Spleen (tissue), 11 donors: Measurements from ENCODE around the gene THSD4. TPM values are rescaled to one million over a fixed set of nuclear protein-coding genes. Genes with fewer than 3 reads are reported as not detected.

ENCODE experiments used
- DNase-seq: peaks from one replicate; pipeline ENCODE4 v3.0.0-alpha.2; 2020
- H3K27ac ChIP-seq, 8 donors: fragments of 200-600 bp; sonication (generic) in 7 of 8; 1 replicate in 4 of 8; 2 replicates in 4 of 8; pipeline versions ENCODE4 v1.5.0 to v1.8.0; 2016 to 2021; ENCODE audit warnings: inconsistent platforms in 4 of 8, mild to moderate bottlenecking in 4 of 8, moderate library complexity in 1 of 8
- H3K27me3 ChIP-seq, 7 donors: fragments of 200-600 bp; sonication (generic) in 6 of 7; replicated peaks in 1 of 7; 1 replicate in 4 of 7; 2 replicates in 3 of 7; pipeline versions ENCODE4 v1.5.0 to v1.8.0; 2016 to 2021; ENCODE audit warnings: inconsistent platforms in 3 of 7, mild to moderate bottlenecking in 1 of 7
- H3K36me3 ChIP-seq, 6 donors: fragments of 200-600 bp; sonication (generic) in 5 of 6; 1 replicate in 4 of 6; 2 replicates in 2 of 6; pipeline versions ENCODE4 v1.5.0 to v1.8.0; 2016 to 2021; ENCODE audit warnings: inconsistent platforms in 2 of 6
- H3K4me1 ChIP-seq, 6 donors: fragments of 200-600 bp; sonication (generic) in 5 of 6; 1 replicate in 3 of 6; 2 replicates in 3 of 6; pipeline versions ENCODE4 v1.5.0 to v1.8.0; 2016 to 2021; ENCODE audit warnings: inconsistent platforms in 3 of 6
- H3K4me3 ChIP-seq, 8 donors: fragments of 200-600 bp; sonication (generic) in 7 of 8; 1 replicate in 4 of 8; 2 replicates in 4 of 8; pipeline versions ENCODE4 v1.5.0 to v1.8.0; 2016 to 2021; ENCODE audit warnings: inconsistent platforms in 4 of 8, mild to moderate bottlenecking in 4 of 8, moderate library complexity in 2 of 8
- H3K9me3 ChIP-seq, 8 donors: fragments of 200-600 bp; sonication (generic) in 7 of 8; 1 replicate in 4 of 8; 2 replicates in 4 of 8; pipeline versions ENCODE4 v1.5.0 to v1.8.0; 2016 to 2021; ENCODE audit warnings: inconsistent platforms in 4 of 8
- CTCF ChIP-seq, 11 experiments: fragments of 200-600 bp in 7 of 11; fragments of 450-650 bp in 4 of 11; sonication (generic) in 4 of 11; IDR thresholded peaks in 8 of 11; conservative IDR thresholded peaks in 3 of 11; 1 replicate in 7 of 11; 2 replicates in 4 of 11; pipeline versions ENCODE4 v1.4.0 to v1.8.0; 2016 to 2021; ENCODE audit warnings: antibody characterized with exemption in 11 of 11, inconsistent platforms in 4 of 11, mild to moderate bottlenecking in 1 of 11
- POLR2A ChIP-seq, 3 donors: fragments of 450-650 bp; IDR thresholded peaks; one replicate each; pipeline ENCODE4 v1.5.1; 2017; ENCODE audit warnings: antibody characterized with exemption in 3 of 3, mild to moderate bottlenecking in 1 of 3
- POLR2AphosphoS5 ChIP-seq, 3 donors: sonication (generic); formaldehyde crosslinking; IDR thresholded peaks; one replicate each; pipeline ENCODE4 v1.5.1; 2017; ENCODE audit warnings: antibody characterized with exemption in 3 of 3
- WGBS, 5 donors: extraction: QIAGEN DNeasy Blood & Tissue Kit in 3 of 5; methylation state at CpG; one replicate each; pipeline versions ENCODE4 v1.1.5 to v1.1.7; 2013 to 2018; 5-methylcytosine and 5-hydroxymethylcytosine counted together
- intact Hi-C: fragments of 100-400 bp; cut with DNase I; formaldehyde crosslinking; loops from one replicate; pipeline ENCODE4 v1.15.0; 2023; ENCODE audit warnings: low total_unique reads
- polyA plus RNA-seq, 3 donors: library from polyadenylated mRNA; stranded (reverse); fragments of 200-250 nt; gene quantifications; one replicate each; pipeline ENCODE4 v1.2.1, GENCODE V29; 2013
- total RNA-seq, 7 donors: library from RNA; depleted of rRNA in 3 of 7; stranded (reverse); fragments of >200 nt in 3 of 7; fragmentation: NEBNext Ultra II Directional in 4 of 7; extraction: Animal tissue kit (Norgen Biotek cat#: 25700) in 4 of 7; gene quantifications; one replicate each; pipeline versions ENCODE4 v1.1.0 to v1.2.1, GENCODE V29; 2016 to 2021
- donor health status: healthy with polysubstance abuse.
- donor health status: DM: no; HTN: no; CAD: no; lungs with moderate emphysema.
- donor health status: DM: no; HTN: no; CAD: no.
- donor health status: Bipolar disorder and iron deficiency.
- donor health status: healthy.
- donor health status: DM: no; HTN: no; CAD: no.
- donor health status: DM: yes; HTN: yes; CAD: no.

Gene THSD4
- total and polyA plus RNA-seq, 10 donors = 0.29 to 11.3 (median 3.4) TPM

DNA sequence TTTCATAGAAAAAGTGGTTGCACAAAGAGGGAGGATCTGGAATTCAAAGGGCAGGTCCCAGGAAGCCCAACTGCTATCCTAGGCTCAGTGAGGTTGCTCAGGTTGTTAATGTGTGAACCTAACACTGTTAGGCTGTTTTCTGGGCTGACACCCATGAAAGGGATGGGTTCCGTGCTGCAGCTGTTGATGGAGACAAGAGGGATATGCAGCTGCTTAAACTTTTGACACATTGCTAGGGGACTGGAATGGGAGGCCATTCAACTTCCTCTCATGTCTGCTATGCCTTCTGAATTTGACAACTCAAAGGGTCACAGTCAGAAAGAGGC lies 497.1 kb downstream of the THSD4 start:
- H3K27me3 ChIP-seq = peaks cover 0 to 3% (median 0%) of the 10 kb centered on the region in 7 donors
- H3K9me3 ChIP-seq = no peaks in the 10 kb centered on the region
- H3K4me1 ChIP-seq = no peaks in the 10 kb centered on the region
- no peak for TF ChIP-seq POLR2A (IDR thresholded peaks at IDR 0.05)
- no peak overlapping the region for H3K27ac ChIP-seq
- DNase-seq = no peak
- no peak overlapping the region for H3K4me3 ChIP-seq
- 69 to 89% (median 80%) methylated on average over 1 of the region's 1 CpG for WGBS, 5 donors
- no peaks in the 10 kb centered on the region for H3K36me3 ChIP-seq
- intact Hi-C loops = no loop called here

- H3K27ac ChIP-seq = no peak overlapping the region
- H3K27me3 ChIP-seq = peaks cover 0 to 3% (median 0%) of the 10 kb centered on the region in 7 donors
- no peak for DNase-seq
- no peaks in the 10 kb centered on the region for H3K4me1 ChIP-seq
- no peaks in the 10 kb centered on the region for H3K36me3 ChIP-seq
- intact Hi-C loops = no loop called here
- whole genome bisulfite sequencing, 5 donors = 89 to 97% (median 91%) methylated on average over 2 of the region's 2 CpGs
- TF ChIP-seq POLR2AphosphoS5 (IDR thresholded peaks at IDR 0.05) (no peak), POLR2A (IDR thresholded peaks at IDR 0.05) (no peak), CTCF (IDR thresholded peaks at IDR 0.05 in 8 of 11, conservative IDR thresholded peaks at IDR 0.05 in 3 of 11) (no peak)
- no peaks in the 10 kb centered on the region for H3K9me3 ChIP-seq
- no peak overlapping the region for H3K4me3 ChIP-seq
Observed at GRCh38 chr15:71612869-71613268, 497.6 kb downstream of the THSD4 start.

- Histone ChIP-seq H3K36me3 (no peaks in the 10 kb centered on the region), H3K27me3 (no peaks in the 10 kb centered on the region), H3K4me3 (no peak overlapping the region), H3K27ac (no peak overlapping the region), H3K4me1 (no peaks in the 10 kb centered on the region), H3K9me3 (no peaks in the 10 kb centered on the region)
- TF ChIP-seq POLR2AphosphoS5 (IDR thresholded peaks at IDR 0.05) = no peak
- TF ChIP-seq POLR2A (IDR thresholded peaks at IDR 0.05) = no peak
- no peak for TF ChIP-seq CTCF (IDR thresholded peaks at IDR 0.05 in 8 of 11, conservative IDR thresholded peaks at IDR 0.05 in 3 of 11)
- intact Hi-C loops = no loop called here
- DNase-seq = no peak
- 89 to 94% (median 93%) methylated on average over 4 of the region's 4 CpGs for WGBS, 5 donors
Observed at GRCh38 chr15:71623111-71623510, 507.8 kb downstream of the THSD4 start.

GRCh38 chr15:71626596-71627088 lies 511.4 kb downstream of the THSD4 start:
- Histone ChIP-seq H3K27me3 (no peaks in the 10 kb centered on the region), H3K4me1 (no peaks in the 10 kb centered on the region), H3K4me3 (no peak overlapping the region), H3K36me3 (no peaks in the 10 kb centered on the region), H3K27ac (no peak overlapping the region), H3K9me3 (no peaks in the 10 kb centered on the region)
- DNase-seq = no peak
- 74 to 92% (median 84%) methylated on average over 4 of the region's 4 CpGs for WGBS, 5 donors
- intact Hi-C loops = no loop called here
- TF ChIP-seq POLR2AphosphoS5 (IDR thresholded peaks at IDR 0.05) (no peak), CTCF (IDR thresholded peaks at IDR 0.05 in 8 of 11, conservative IDR thresholded peaks at IDR 0.05 in 3 of 11) (no peak), POLR2A (IDR thresholded peaks at IDR 0.05) (no peak)

GRCh38 chr15:71627188-71627587 lies 511.9 kb downstream of the THSD4 start:
- DNase-seq = no peak
- H3K4me3 ChIP-seq = no peak overlapping the region
- no peaks in the 10 kb centered on the region for H3K27me3 ChIP-seq
- intact Hi-C loops = no loop called here
- TF ChIP-seq CTCF (IDR thresholded peaks at IDR 0.05 in 8 of 11, conservative IDR thresholded peaks at IDR 0.05 in 3 of 11) (no peak), POLR2A (IDR thresholded peaks at IDR 0.05) (no peak), POLR2AphosphoS5 (IDR thresholded peaks at IDR 0.05) (no peak)
- no peaks in the 10 kb centered on the region for H3K9me3 ChIP-seq
- no peak overlapping the region for H3K27ac ChIP-seq
- WGBS, 5 donors = 72 to 81% (median 74%) methylated on average over 2 of the region's 2 CpGs
- no peaks in the 10 kb centered on the region for H3K4me1 ChIP-seq
- H3K36me3 ChIP-seq = no peaks in the 10 kb centered on the region
